G401 (cell line): ENCODE measurements around the gene MEX3C. TPM values are rescaled to one million over a fixed set of nuclear protein-coding genes. Genes with fewer than 3 reads are reported as not detected.

Experiments used
- DNase-seq: peaks from one replicate; pipeline ENCODE4 v3.0.0-alpha.2; 2015; ENCODE audit warnings: low spot score
- in situ Hi-C: cut with HindIII; loops from 2 replicates; pipeline ENCODE4 v1.10.0; 2016; ENCODE audit warnings: low sequenced_read_pairs, mixed read lengths
- total RNA-seq: library from RNA; depleted of rRNA; stranded (reverse); fragments of >200 nt; shearing (Covaris generic); gene quantifications from 2 replicates; pipeline ENCODE4 v1.2.3, GENCODE V29; 2014

MEX3C gene
- total RNA-seq, 1 experiment from 2014 or later: 51.1 TPM

DNA sequence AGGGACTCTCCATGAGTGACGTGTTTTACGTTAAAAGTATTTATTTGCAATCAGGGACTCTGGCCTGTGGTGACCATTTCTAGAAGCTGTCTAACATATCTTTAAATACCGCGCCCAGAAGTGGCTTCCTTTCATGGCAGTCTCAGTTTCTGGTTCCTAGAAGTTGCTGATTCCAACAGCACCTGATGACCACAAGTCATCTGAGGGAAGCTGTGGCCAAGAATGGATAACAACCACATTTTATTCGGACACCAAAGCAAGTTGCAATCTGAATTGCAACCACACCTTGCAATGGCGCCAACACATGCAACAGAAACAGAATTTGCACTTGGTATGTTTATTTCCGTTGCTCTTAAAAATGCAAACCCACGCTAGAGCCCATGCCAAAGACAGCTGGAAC, 33.1 kb downstream of the MEX3C start:
- in situ Hi-C loops: no loop called here

DNA sequence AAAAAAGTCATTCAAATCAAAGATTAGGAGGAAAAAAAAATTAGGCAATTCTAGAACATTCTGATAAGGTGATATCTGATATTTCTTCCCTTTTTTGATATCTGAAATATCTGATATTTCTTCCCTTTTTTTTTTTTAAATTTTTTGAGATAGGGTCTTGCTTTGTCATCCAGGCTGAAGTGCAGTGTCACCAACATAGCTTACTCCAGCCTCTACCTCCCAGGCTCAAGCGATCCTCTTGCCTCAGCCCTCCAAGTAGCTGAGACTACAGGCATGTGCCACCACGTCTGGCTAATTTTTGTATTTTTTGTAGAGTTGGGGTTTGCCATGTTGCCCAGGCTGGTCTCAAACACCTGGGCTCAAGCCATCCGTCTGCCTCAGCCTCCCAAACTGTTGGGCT, 33.9 kb downstream of the MEX3C start:
- in situ Hi-C loops: no loop called here
- DNase-seq: no peak

More for the DNA sequence above, 33.1 kb downstream of the MEX3C start:
- no peak for DNase-seq

DNA sequence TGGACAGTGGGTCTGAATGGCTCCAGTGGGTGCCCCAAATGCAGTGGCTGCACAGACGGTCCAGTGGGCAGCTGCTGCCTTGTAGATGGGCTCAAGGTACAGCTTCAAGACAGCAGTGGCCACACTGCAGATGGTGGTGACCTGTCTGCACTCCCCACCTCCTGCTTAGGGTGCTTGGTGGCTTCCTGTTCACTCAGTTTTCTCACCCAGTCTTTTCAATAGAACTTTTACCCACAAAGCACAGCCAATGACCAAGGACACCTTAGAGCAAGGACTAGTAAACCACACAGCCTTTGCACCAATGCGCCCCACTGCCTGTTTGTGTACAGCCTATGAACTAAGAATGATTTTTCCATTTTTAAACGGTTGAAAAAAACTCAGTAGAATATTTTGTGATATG, 34.9 kb downstream of the MEX3C start:
- in situ Hi-C loops: no loop called here
- no peak for DNase-seq

DNA sequence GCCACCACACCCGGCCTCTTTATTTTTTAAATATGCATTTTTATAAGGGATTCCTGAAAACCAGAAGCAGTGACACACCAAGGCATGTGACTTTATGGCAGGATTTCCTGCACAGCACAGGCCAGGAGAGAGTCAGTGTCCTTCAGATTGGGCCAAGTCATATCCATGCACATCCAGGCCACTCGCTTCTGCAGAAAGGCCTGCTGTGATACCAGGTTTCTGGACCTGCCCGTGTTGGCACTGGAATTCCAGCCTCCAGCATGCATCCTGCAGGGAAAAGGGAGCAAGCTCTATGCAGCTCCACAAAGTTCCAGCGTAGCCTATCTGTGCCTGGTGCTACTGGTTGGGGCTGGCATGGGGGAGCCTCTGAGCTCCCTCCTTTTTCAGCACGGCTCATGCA, 36.8 kb downstream of the MEX3C start:
- DNase-seq: peak; percentile 75
- in situ Hi-C loops: no loop called here

DNA sequence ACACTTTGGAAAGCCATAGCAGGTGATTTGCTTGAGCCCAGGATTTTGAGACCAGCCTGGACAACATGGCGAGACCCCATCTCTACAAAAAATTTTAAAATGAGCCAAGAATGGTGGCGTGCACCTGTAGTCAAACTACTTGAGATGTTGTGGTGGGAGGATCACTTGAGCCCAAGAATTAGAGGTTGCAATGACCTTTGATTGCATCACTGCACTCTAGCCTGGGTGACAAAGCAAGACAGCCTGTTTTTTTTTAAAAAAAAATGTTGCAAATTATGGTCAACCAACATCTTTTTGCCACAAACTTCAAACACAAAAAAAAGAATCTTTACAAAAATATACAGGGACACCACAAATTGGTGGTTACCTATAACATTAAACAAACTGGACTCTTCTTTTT, 40.3 kb downstream of the MEX3C start:
- DNase-seq: no peak
- in situ Hi-C loops: no loop called here

DNA sequence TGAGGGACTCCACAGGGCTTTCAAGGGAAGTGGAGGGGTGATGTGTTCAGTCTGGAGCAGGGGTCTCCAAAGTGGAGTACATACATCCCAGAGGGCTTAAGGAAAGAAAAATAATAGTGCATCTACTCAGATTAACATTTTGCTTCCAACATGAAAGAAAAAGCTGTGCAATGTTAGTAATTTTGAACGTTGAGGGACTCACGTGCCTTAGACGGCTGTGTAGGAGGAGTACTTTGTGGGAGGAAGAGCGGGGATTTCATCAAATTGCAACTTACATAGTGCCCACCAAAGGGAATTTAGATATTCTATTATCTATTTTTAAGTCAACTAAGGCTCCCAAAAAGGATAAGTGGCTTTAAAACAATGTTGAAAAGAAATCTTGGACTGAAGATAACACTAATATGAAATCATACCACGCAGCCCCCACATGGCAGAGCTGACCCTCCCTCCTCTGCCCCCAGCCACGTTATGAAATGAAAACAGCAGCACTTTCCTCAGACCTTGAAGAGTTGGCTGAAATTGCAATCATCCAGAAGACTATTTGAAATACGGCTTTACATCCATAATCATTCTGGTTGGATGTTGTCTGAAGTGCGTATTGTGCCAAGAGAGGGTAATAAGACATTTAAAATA, 42.9 kb downstream of the MEX3C start:
- in situ Hi-C loops: no loop called here
- no peak for DNase-seq

DNA sequence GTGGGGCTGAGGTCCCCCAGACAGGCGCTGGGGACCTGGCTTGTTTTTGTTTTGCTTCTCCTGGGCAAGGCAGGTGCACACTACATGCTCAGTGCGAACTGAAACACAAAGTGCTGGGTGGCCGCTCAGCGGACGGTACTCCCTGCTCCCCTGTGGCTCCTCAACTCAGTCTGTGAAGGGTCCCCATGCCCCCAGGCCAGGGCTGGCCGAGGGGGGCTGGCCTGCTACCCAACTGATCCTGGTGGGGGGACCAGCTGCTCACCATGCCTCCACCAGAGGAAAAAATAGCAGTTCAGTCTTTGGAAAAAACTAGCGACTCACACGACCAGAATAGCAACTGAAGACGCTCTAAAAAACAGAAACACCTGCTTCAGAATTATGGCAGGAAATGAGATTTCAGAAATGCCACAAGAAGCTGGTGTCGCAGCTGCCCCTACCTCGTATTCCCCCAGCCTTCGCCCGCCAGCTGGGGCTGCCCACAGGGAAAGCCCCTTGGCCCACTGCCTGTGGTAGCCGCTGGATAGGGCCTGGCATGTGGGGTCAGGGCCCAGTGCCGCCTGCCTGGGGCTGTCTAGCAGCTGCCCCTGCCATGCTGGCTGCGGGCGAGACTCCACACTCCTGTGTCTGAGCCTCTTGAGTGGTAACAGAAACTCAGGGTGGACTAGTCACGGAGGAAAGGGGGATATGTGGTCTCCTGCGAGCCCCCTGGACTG, 43.7 kb downstream of the MEX3C start:
- in situ Hi-C loops: no loop called here
- no peak for DNase-seq

DNA sequence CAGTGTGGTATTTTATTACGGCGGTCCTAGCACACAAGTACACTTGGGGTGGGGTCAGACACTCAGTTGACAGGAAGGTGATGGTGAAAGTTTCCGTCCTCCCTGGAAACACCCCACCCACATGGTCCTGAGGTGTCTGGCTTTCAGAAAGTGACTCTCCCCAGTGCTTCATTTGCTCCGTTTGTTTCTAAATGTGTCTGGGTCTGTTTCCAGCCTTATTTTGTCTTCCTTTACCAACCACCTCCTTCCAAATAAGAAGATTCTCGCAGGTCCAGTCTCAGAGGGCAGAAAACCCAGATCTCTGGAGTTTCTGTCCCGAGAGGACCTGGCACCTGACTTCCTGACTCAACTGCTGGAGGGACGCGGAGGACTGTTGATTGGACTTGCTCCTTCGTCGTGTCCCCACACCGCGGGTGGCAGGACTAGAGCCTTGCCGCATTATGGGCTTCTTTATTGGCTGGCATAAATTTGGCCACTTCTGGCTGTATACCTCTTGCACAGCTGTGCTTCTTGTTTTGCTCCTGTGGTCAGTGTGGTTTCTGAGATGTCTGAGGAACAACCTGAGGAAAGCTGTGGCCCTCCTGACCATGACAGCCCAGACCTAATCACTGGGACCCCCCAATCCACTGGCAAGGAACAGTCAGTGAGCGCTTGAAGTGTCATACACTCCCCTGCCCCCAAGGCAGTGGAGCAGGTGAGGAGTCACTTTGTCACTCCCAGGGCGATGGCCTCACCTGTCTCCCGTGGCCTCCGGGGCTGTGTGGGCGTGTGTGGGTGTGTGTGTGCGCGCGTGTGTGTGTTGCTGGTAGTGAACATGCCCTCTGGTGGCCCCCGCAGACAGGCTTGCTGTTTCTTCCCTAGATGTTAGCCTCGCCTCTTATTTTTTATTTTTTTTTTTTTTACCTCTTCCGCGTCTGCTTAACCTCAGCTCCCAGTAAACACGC, 45.6 kb downstream of the MEX3C start:
- in situ Hi-C loops: no loop called here

DNA sequence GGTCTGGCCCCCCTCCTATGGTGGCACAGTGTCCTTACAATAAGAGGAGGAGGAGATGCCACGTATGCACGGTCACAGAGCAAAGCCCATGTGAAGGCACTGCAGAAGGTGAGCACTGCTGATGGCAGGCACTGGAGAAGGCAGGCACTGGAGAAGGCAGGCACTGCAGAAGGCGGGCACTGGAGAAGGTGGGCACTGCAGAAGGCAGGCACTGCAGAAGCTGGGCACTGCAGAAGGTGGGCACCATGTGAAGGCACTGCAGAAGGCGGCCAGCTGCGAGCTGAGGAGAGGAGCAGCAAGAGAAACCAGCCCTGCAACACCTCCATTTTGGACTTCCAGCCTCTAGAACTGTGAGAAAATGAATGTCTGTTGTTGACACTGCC, 46.3 kb downstream of the MEX3C start:
- no peak for DNase-seq
- in situ Hi-C loops: no loop called here

More for the DNA sequence above, 45.6 kb downstream of the MEX3C start:
- DNase-seq: no peak

DNA sequence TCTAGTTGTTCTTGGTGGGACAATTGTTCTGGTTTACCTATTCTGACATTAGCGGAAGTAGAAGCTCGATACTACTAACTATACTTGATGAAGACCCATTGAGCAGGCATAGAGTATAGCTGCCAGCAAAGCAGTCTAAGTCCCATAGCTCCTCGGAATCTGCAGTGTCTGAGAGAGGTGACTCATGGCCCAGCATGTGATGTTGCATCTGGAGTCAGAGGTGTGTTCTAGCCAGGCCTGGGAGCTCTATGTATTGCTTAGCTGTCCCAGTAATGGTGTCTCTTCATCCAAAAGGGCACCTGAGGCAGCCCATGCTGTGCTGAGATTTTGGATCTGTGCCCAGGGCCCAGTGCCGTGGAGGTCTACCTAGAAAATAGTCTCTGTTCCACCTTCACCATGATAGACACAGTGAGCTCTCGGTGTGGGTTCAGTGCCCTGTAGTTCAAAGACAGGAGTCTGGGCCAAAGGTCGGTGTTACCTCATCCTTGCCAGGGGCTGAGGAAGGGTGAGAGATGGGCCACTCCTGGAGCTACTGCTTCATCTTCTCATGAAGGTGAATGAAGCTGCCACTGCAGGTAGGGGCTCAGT, 47.3 kb downstream of the MEX3C start:
- in situ Hi-C loops: no loop called here

DNA sequence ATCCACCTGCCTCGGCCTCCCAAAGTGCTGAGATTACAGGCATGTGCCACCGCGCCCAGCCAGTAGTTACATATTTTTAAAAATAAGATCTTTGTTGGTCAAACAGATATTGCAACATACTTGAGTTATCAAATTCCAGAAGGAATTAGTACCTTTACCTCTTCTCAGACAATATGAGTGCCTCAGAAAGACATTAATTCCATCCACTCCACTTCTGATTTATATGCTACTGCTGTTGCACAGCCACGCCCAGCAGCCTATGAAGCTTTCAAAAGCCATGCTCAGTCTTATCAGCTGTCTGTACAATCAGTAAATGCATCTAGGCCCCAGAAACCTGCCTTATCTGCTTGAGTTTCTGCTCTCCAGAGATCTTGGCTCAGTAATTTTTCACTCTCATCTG, 47.8 kb downstream of the MEX3C start:
- no peak for DNase-seq
- in situ Hi-C loops: no loop called here

More for the DNA sequence above, 47.3 kb downstream of the MEX3C start:
- DNase-seq: no peak

DNA sequence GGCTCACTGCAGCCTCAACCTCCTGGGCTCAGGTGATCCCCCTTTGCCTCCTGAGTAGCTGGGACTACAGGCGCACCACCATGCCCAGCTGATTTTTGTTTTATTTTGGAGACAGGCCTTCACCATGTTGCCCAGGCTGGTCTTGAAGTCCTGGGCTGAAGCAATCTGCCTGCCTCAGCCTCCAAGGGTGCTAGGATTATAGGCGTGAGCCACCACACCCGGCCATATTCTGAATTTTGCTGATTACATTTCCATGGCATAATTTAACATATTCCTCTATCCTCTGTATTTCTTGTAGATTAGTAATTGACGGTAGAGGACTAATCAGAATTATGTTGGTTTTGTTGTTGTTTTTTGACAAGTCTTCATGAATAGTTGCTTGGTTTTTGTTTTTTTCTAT, 50.6 kb downstream of the MEX3C start:
- no peak for DNase-seq
- in situ Hi-C loops: no loop called here

DNA sequence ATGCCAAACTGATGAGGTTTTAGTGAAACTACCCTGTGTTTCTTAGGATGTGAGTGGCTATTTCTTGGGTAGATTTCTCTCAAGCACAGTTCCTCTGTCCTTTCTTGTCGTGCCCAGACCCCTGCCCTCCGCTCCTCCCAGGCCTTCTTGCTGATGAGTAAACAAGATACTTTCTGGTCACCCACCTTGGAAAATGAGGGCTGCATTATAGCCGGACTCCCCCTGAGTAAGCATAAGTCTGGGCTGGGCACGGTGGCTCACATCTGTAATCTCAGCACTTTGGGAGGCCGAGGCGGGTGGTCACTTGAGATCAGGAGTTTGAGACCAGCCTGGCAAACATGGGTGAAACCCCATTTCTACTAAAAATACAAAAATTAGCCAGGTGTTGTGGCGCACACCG, 58.5 kb downstream of the MEX3C start:
- in situ Hi-C loops: no loop called here

DNA sequence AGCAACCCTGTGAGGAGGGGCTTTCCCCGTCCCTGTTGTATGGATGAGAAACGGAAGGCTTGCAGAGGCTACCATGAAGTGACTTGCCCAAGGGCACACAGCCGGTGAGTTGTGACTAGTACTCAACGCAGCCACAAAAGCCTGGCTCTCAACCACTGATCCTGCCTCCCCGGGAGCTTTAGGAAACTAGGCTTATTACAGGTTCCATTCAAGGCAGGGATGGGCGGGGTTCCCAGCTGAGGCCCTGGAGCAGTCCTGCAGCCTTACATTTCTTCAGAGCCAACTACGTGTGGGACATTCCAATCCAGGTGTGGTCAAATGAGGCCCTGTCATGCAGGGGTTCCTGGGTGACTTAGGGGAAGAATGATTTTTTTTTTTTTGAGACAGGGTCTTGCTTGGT, 59.6 kb downstream of the MEX3C start:
- DNase-seq: no peak
- in situ Hi-C loops: no loop called here

More for the DNA sequence above, 58.5 kb downstream of the MEX3C start:
- DNase-seq: no peak

DNA sequence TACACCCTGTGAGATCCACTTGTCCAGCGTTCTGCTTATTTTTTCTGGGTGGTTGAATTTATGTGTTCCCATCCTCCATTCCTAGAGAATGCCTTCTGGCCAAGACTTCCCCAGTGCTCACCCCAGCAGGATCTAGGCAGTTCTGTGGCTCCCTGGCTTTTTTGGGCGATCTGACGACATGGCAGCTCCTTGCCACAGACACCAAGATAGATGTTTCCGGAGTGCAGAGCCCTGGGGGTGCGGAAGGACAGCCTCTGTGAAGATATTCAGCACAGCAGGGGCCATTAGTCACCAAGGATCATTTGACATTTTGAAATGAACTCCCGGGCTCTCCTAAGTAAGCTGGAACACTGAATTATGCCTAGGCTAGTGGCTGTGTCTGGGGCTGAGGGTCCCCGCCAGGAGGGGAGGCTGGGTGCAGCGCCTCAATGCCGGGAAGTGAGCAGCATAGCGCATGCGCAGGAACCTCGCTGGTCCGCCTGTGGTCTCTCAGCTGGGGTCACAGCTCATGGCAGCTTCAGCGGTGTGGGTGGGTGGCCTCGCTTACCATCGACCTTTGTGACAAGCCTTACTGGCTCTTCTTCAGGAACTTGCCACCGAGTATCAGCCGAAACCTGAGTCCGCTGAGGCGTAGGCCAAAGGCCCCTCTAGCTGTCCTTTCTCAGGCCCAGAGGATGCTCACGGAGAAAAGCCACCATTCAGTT, 60.3 kb downstream of the MEX3C start:
- in situ Hi-C loops: no loop called here
- no peak for DNase-seq

DNA sequence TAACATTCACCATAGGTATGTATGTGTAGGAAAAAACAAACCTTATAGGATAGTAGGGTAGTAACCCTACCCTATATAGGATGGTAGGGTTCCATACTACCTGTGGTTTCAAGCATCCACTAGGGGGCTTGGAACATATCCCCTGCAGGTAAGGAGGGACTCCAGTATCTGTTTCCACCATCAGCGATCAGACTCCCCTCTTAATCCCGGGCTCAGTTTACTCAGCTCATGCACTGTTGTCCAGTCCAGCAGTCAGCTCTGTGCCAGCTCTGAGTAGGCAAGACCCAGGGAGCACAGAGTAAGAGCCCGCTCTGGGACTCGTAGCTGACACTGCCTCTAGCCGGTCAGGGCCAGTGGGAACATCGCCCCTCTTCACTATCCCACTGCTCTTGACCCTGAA, 61.7 kb downstream of the MEX3C start:
- in situ Hi-C loops: no loop called here
- DNase-seq: peak; percentile 2

DNA sequence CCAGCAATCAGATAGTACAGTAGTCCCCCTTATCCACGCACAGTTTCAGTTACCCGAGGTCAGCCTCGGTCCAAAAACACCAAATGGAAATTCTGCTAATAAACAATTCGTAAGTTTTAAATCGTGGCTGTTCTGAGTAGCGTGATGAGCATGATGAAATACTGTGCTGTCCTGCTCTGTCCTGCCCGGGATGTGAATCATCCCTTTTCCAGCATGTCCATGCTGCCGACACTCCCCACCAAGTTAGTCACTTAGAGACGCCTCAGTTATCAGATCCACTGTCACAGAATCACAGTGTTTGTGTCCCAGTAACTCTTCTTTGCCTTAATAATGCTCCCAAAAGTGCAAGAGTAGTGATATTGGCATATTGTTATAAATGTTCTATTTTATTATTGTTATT, 62.1 kb downstream of the MEX3C start:
- in situ Hi-C loops: no loop called here
- no peak for DNase-seq

DNA sequence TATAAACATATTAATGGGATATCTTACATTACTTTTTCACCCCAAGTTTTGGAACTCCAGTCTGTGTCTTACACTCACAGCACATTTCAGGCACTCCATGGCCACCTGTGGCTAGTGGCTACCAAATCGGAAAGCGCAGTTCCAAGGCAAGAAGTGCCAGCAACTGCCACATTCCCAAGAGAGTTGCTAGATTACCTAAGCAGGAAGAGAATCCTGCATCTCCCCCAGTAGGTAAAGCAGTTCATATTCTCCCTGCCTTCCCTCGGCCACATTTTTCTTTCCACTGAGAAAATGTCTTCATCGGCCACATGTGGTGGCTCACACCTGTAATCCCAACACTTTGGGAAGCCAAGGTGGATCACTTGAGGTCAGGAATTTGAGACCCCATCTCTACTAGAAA, 62.8 kb downstream of the MEX3C start:
- DNase-seq: no peak
- in situ Hi-C loops: no loop called here

DNA sequence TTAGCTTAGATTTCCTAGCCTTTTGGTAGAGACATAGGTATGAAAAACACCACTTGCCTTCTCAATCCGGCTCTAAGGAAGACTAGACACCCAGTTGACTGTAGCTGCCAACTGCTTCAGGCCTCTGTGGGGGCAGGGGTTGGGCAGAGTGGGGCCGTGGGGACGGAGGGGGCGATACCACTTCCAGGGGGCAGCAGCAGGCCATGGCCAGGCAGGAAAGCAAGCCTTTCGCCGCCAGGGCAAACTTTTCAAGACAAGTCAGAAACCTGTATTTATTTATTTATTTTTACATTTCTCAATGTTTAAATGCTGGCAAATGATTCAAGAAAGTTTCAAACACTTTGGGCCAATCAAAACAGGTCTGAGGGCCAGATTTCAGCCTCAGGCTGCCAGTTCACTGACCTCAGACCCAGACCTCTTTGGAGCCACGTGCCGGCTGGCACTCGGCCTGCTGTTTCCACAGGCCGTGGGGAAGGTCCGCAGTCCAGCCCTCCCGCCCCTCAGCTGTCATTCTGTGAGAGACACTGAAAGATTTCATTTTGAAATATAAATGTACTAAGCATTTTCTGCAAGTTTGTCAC, 63.8 kb downstream of the MEX3C start:
- no peak for DNase-seq
- in situ Hi-C loops: no loop called here
